WI38 (cell line): Measurements from ENCODE around the gene SEC14L3.

ENCODE experiments used
- H3K4me3 ChIP-seq: 2 replicates; pipeline ENCODE4 v1.5.1; 2011; ENCODE audit warnings: low read depth, mild to moderate bottlenecking, control low read depth, low read length
- CTCF ChIP-seq: IDR thresholded peaks from 2 replicates; pipeline ENCODE4 v1.5.1; 2012; ENCODE audit warnings: low read depth, mild to moderate bottlenecking, control low read depth, low read length

SEC14L3 gene

GRCh38 chr22:30500628-30501027 lies 28.8 kb upstream of the SEC14L3 start:
- no peak overlapping the region for H3K4me3 ChIP-seq
- TF ChIP-seq CTCF = no peak

- no peak for TF ChIP-seq CTCF
- H3K4me3 ChIP-seq = no peak overlapping the region
Observed at GRCh38 chr22:30497466-30498150, 25.8 kb upstream of the SEC14L3 start.

- TF ChIP-seq CTCF = no peak
- no peak overlapping the region for H3K4me3 ChIP-seq
Observed at GRCh38 chr22:30495041-30495784, 23.4 kb upstream of the SEC14L3 start.

- H3K4me3 ChIP-seq = no peak overlapping the region
- no peak for TF ChIP-seq CTCF
Observed at GRCh38 chr22:30492144-30492543, 20.3 kb upstream of the SEC14L3 start.

- no peak for TF ChIP-seq CTCF
Observed at GRCh38 chr22:30491381-30491780, 19.6 kb upstream of the SEC14L3 start.

GRCh38 chr22:30490399-30490798 lies 18.6 kb upstream of the SEC14L3 start:
- 0 out of 2 replicates have a peak, but pooled peaks have one; percentile 17 for TF ChIP-seq CTCF
- H3K4me3 ChIP-seq = no peak overlapping the region

More at GRCh38 chr22:30491381-30491780, 19.6 kb upstream of the SEC14L3 start:
- no peak overlapping the region for H3K4me3 ChIP-seq

- H3K4me3 ChIP-seq = no peak overlapping the region
- TF ChIP-seq CTCF = no peak
Observed at GRCh38 chr22:30488121-30488520, 16.3 kb upstream of the SEC14L3 start.
